ENCODE measurements around the gene GEN1. TPM values are rescaled to one million over a fixed set of nuclear protein-coding genes. Genes with fewer than 3 reads are reported as not detected.

The GEN1 gene
- total and polyA plus RNA-seq, 4 donors = 1.2 to 12.7 (median 7.8) TPM

- peak overlapping the region; percentile 25 to 56 for H3K27ac ChIP-seq (ENCODE audit: low read depth in 1 of 2, low read length in 2 of 2)
- 68% methylated on average over 6 of the region's 6 CpGs for WGBS
- TF ChIP-seq JUND (IDR thresholded peaks at IDR 0.05) = no peak
- no peak for TF ChIP-seq REST (IDR thresholded peaks at IDR 0.05)
These were observed 2.7 kb downstream of the GEN1 start for GRCh38 chr2:17756668-17757067.

GRCh38 chr2:17757321-17757720 is 3.4 kb downstream of the GEN1 start:
- Histone ChIP-seq H3K27me3 (ENCODE audit: control insufficient read depth in 4 of 4, insufficient read depth in 4 of 4, low read length in 3 of 4) (no peaks in the 10 kb centered on the region), H3K4me3 (ENCODE audit: low read depth in 1 of 3, low read length in 3 of 3) (no peak overlapping the region), H3K9ac (ENCODE audit: low read depth in 1 of 2, low read length in 2 of 2) (peak overlapping the region in 1 of 2 donors; percentile 54), H3K4me1 (ENCODE audit: control insufficient read depth in 4 of 4, insufficient read depth in 4 of 4, low read length in 3 of 4) (peaks cover 7 to 62% (median 52%) of the 10 kb centered on the region in 4 donors), H3K27ac (ENCODE audit: low read depth in 1 of 2, low read length in 2 of 2) (peak overlapping the region; percentile 25 to 56), H3K9me3 (ENCODE audit: control insufficient read depth in 4 of 4, low read length in 3 of 4) (no peaks in the 10 kb centered on the region), H3K36me3 (ENCODE audit: control insufficient read depth in 4 of 4, insufficient read depth in 3 of 4, low read depth in 1 of 4, low read length in 3 of 4) (peaks cover 0 to 1% (median 0%) of the 10 kb centered on the region in 4 donors)
- TF ChIP-seq ATF3 (IDR thresholded peaks at IDR 0.05) = no peak
- peak; percentile 46 for TF ChIP-seq HNF4G (IDR thresholded peaks at IDR 0.05)
- no peak for TF ChIP-seq CTCF (IDR thresholded peaks at IDR 0.05; ENCODE audit: low read depth, low read length, missing input control)
- no peak for TF ChIP-seq REST (IDR thresholded peaks at IDR 0.05)
- TF ChIP-seq EGR1 (IDR thresholded peaks at IDR 0.05; ENCODE audit: low read depth in 2 of 2) = peak in 1 of 2 donors; percentile 10
- TF ChIP-seq HNF4A (conservative IDR thresholded peaks at IDR 0.05) = peak; percentile 80
- TF ChIP-seq SP1 (IDR thresholded peaks at IDR 0.05) = peak; percentile 85
- TF ChIP-seq RAD21 (IDR thresholded peaks at IDR 0.05) = peak; percentile 68 to 71
- peak; percentile 64 to 85 for TF ChIP-seq GABPA (IDR thresholded peaks at IDR 0.05 in 1 of 2, conservative IDR thresholded peaks at IDR 0.05 in 1 of 2)
- TF ChIP-seq ZBTB33 (IDR thresholded peaks at IDR 0.05) = no peak
- TF ChIP-seq FOXA1 (IDR thresholded peaks at IDR 0.05) = no peak
- no peak for TF ChIP-seq JUND (IDR thresholded peaks at IDR 0.05)
- no peak for TF ChIP-seq FOXA2 (IDR thresholded peaks at IDR 0.05)
- TF ChIP-seq MAX (IDR thresholded peaks at IDR 0.05) = peak; percentile 44
- TF ChIP-seq RXRA (IDR thresholded peaks at IDR 0.05) = peak; percentile 13 to 36
- TF ChIP-seq YY1 (IDR thresholded peaks at IDR 0.05) = no peak
- TF ChIP-seq TAF1 (conservative IDR thresholded peaks at IDR 0.05) = no peak
- no peak for DNase-seq (ENCODE audit: low spot score)
- 15% methylated on average over 2 of the region's 2 CpGs for WGBS

More at GRCh38 chr2:17756668-17757067, 2.7 kb downstream of the GEN1 start:
- no peak for DNase-seq (ENCODE audit: low spot score)
- Histone ChIP-seq H3K36me3 (ENCODE audit: control insufficient read depth in 4 of 4, insufficient read depth in 3 of 4, low read depth in 1 of 4, low read length in 3 of 4) (no peaks in the 10 kb centered on the region), H3K9me3 (ENCODE audit: control insufficient read depth in 4 of 4, low read length in 3 of 4) (no peaks in the 10 kb centered on the region), H3K4me1 (ENCODE audit: control insufficient read depth in 4 of 4, insufficient read depth in 4 of 4, low read length in 3 of 4) (peaks cover 5 to 67% (median 57%) of the 10 kb centered on the region in 4 donors), H3K9ac (ENCODE audit: low read depth in 1 of 2, low read length in 2 of 2) (peak overlapping the region in 1 of 2 donors; percentile 16), H3K4me3 (ENCODE audit: low read depth in 1 of 3, low read length in 3 of 3) (no peak overlapping the region), H3K27me3 (ENCODE audit: control insufficient read depth in 4 of 4, insufficient read depth in 4 of 4, low read length in 3 of 4) (no peaks in the 10 kb centered on the region)
